RWPE1 (cell line): ENCODE measurements around the gene PRR23A.

ENCODE experiments used
- CTCF ChIA-PET: fragments of 350-600 bp; sonication (Branson Sonifier 250); formaldehyde crosslinking; extraction: SDS; loops from one replicate; lab custom pipeline; 2021; lab: Yijun Ruan, JAX
- POLR2A ChIA-PET: fragments of 400-600 bp; formaldehyde crosslinking; extraction: SDS; loops from one replicate; lab custom pipeline; 2020; ENCODE audit warnings: antibody characterized with exemption; ENCODE audit not compliant: low non-redundant PET; lab: Yijun Ruan, JAX
- DNase-seq: peaks from one replicate; pipeline ENCODE4 v3.0.0; 2012; ENCODE audit warnings: low spot score
- H3K27ac ChIP-seq: fragments of 450-650 bp; 2 replicates; pipeline ENCODE4 v1.5.1; 2017
- TF ChIP-seq, protein P1 (sequence below): fragments of 450-650 bp; conservative IDR thresholded peaks from 2 replicates; pipeline ENCODE4 v1.5.1; 2017; ENCODE audit warnings: low read depth, mild to moderate bottlenecking

The PRR23A gene

DNA sequence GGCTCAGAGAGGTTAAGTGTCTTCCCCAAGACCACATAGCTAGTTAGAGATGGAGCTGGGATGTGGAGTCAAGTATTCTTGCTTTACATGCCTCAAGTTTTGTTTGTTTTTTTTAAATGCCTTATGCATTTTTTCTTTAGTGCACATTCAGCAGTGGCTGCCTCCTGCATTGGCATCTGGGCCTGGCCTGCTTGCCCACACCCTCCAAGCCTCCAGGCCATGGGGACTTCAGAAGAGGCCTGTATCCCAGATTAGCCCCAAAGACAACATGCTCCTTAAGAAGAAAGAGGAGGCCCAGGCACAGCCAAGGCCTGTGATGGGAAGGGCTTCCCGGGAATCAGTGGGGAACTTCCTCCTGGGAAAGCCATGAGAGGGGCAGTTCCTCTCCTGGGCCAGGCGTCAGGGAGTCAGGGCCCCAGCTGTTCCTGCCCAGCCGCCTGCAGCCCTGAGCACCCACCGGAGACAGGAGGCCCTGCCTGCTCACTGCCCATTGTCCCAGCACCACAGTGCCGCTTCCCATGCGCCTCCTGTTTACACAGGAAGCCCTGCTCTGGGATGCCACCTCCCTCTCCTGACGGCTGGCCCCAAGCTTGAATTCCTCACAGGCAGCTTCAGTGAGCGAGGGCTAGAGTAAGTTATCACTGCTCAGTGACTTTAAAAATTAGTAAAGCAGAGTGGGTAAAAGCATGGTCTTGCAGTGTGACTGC lies 43.1 kb downstream of the PRR23A start:
- no peak for DNase-seq
- TF ChIP-seq, protein P1, sequence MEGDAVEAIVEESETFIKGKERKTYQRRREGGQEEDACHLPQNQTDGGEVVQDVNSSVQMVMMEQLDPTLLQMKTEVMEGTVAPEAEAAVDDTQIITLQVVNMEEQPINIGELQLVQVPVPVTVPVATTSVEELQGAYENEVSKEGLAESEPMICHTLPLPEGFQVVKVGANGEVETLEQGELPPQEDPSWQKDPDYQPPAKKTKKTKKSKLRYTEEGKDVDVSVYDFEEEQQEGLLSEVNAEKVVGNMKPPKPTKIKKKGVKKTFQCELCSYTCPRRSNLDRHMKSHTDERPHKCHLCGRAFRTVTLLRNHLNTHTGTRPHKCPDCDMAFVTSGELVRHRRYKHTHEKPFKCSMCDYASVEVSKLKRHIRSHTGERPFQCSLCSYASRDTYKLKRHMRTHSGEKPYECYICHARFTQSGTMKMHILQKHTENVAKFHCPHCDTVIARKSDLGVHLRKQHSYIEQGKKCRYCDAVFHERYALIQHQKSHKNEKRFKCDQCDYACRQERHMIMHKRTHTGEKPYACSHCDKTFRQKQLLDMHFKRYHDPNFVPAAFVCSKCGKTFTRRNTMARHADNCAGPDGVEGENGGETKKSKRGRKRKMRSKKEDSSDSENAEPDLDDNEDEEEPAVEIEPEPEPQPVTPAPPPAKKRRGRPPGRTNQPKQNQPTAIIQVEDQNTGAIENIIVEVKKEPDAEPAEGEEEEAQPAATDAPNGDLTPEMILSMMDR: no peak
- ChIA-PET CTCF (no interaction called here), POLR2A (no interaction called here)
- no peak overlapping the region for H3K27ac ChIP-seq

DNA sequence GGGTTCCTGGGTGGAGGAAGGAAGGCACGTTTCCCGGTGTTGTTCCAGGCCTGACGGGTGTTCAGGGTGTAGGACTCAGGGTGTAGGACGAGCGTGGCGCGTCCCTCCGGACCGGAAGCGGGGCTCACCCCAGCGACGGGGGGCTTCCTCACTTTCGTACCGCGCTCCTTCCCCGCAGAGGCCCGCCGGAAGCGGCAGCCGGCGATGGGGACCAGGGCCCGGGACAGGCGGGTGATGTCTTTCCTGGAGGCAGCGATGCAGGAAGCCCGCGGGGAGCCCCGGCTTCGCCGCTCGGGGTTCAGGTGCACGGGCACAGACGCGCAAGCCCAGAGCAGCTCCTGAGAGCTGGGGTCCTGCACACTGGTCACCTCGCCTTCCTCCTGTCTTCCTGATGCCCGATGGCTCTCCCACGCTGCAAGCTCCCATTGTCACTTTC lies 45.6 kb downstream of the PRR23A start:
- CTCF ChIA-PET: interaction anchor here (0.6 kb wide), 2 partner anchors 223 to 499 kb away, joined by 3 to 4 read pairs; no protein-coding TSS in a partner anchor
- H3K27ac ChIP-seq: no peak overlapping the region
- DNase-seq: no peak
- POLR2A ChIA-PET: no interaction called here
- TF ChIP-seq, protein P1: no peak
